Ishikawa (cell line): ENCODE results near the gene RRP1.

Source experiments
- CEBPB ChIP-seq: IDR thresholded peaks from 2 replicates; pipeline ENCODE4 v1.6.1; 2012
- EP300 ChIP-seq: IDR thresholded peaks from 2 replicates; pipeline ENCODE4 v1.6.1; 2012; ENCODE audit warnings: borderline replicate concordance

DNA sequence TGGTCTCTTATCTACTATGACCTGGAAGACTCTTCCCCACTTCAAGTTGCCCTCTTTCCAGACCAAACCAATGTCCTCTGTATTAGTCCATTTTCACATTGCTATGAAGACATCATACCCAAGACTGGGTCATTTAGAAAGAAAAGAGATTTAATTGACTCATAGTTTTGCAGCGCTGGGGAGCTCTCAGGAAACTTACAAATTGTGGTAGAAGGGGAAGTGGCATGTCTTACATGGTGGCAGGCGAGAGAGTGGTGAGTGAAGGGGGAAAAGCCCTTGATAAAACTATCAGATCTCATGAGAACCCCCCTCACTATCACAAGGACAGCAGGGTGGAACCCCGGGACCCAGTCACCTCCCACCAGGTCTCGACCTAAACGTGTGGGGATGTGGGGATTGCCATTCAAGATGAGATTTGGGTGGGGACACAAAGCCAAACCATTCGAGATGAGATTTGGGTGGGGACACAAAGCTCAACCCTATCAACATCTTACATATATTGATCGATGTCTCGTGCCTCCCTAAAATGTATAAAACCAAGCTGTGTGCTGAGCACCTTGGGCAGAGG, 61.4 kb downstream of the RRP1 start:
- TF ChIP-seq CEBPB (no peak), EP300 (no peak)
